ENCODE data around the gene MEMO1.
"Not testable (repeated sequence)": the region's sequence is repeated elsewhere in the genome, so short reads cannot be mapped to it uniquely, and the experiment has no call there.

Gene MEMO1

DNA sequence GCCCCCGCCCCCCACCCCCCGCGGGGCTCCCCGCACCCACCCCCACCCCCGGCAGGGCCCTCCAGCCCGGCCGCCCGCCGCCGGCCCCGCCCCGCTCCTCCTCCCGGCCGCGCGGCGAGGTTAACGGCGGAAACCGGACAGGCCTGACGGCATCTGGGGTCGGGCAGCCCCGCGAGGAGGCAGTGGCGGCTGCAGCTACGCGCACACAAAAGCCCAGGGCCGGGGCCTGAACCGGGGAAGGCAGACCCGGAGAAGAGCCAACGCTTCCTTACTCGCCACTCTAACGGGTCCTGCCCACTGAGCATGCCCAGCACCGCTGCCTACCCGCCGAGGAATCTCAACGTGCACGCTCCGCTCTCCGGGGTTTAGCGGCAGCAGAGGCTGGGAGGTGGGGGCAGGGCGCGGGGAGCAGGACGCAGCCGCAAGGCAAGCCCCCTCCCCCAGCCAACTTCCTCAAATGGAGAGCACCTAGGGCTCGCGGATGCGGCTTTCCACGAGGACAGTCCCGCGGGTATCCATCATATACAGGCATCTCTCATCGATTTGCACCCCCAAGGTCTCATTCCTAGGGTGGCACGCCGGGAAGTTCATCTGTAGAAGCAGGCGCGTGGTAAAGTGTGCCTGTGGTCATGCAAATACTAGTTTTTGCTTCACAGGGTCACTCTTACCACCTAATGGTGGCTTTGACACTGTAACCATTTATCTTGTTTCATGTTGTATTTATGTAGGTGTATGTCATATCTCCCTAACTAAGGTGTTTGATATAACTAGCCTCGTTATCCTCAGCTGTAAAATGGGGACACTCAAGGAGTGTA lies at the start of gene MEMO1:
TSS of gene MEMO1 (minus strand) at position 339 of the 815 bp plus-strand sequence. CDS start 761 bp downstream, outside the sequence.
- WGBS (ENCODE audit: insufficient coverage, insufficient read length), result no CpG with 5 or more reads among the region's 57 CpGs
- H3K9me3 ChIP-seq (ENCODE audit: control insufficient read depth, insufficient read depth, low read length), result no peaks in the 10 kb centered on the region
- H3K4me3 ChIP-seq (ENCODE audit: low read length), result peak within 1 kb of the TSS; percentile 81
- H3K36me3 ChIP-seq (ENCODE audit: control insufficient read depth, insufficient read depth, low read length), result no peaks in the 10 kb centered on the region; the same call in 1 of the 2 replicates
- H3K27ac ChIP-seq (ENCODE audit: low read length), result no peak within 1 kb of the TSS
- peak; percentile 61 for DNase-seq (ENCODE audit: low read depth, low spot score)
- no peaks in the 10 kb centered on the region for H3K4me1 ChIP-seq (ENCODE audit: control insufficient read depth, insufficient read depth, low read length)
- H3K27me3 ChIP-seq (ENCODE audit: control insufficient read depth, insufficient read depth, low read length), result no peaks in the 10 kb centered on the region

DNA sequence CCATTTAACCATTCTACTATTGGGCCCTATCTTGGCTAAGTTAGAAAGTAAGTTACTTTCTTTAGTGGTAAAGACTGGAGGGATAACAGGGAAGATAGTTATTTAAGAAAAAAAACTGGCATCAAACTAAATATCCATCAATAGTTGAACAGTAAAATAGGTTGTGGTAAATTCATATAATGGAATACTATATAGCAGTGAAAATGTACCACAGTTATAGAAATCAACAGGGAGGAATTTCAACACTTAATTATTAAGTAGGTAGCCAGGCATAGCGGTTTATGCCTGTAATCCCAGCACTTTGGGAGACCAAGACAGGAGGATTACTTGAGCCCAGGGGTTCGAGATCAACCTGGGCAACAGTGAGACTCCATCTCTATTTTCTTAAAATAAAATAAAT lies 49.5 kb upstream of the MEMO1 start:
- H3K36me3 ChIP-seq (ENCODE audit: control insufficient read depth, insufficient read depth, low read length), result no peaks in the 10 kb centered on the region
- no peak overlapping the region for H3K4me3 ChIP-seq (ENCODE audit: low read length)
- H3K27ac ChIP-seq (ENCODE audit: low read length), result no peak overlapping the region
- WGBS (ENCODE audit: insufficient coverage, insufficient read length), result no CpG with 5 or more reads among the region's 2 CpGs
- no peak for DNase-seq (ENCODE audit: low read depth, low spot score)
- no peaks in the 10 kb centered on the region for H3K4me1 ChIP-seq (ENCODE audit: control insufficient read depth, insufficient read depth, low read length)
- no peaks in the 10 kb centered on the region for H3K27me3 ChIP-seq (ENCODE audit: control insufficient read depth, insufficient read depth, low read length)
- H3K9me3 ChIP-seq (ENCODE audit: control insufficient read depth, insufficient read depth, low read length), result no peaks in the 10 kb centered on the region

DNA sequence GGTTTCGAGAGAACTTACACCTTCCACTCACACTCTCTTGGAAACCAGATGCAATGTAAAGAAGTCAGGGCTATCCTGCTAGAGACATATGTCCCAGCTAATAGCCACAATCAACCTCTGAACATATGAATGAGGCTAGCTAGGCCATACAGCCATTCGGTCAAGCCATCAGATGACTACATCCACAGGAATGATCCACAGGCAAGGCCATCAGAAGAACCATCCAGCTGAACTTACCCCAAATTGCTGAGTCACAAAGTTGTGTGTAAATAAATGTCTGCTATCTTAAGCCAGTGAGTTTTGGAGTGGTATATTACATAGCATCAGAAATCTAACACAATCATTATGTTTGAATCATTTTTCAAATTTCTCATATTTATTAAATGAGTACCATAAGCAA lies 47.3 kb upstream of the MEMO1 start:
- Histone ChIP-seq H3K27me3 (ENCODE audit: control insufficient read depth, insufficient read depth, low read length) (no peaks in the 10 kb centered on the region), H3K4me3 (ENCODE audit: low read length) (no peak overlapping the region), H3K27ac (ENCODE audit: low read length) (no peak overlapping the region), H3K9me3 (ENCODE audit: control insufficient read depth, insufficient read depth, low read length) (no peaks in the 10 kb centered on the region), H3K36me3 (ENCODE audit: control insufficient read depth, insufficient read depth, low read length) (no peaks in the 10 kb centered on the region), H3K4me1 (ENCODE audit: control insufficient read depth, insufficient read depth, low read length) (no peaks in the 10 kb centered on the region)
- DNase-seq (ENCODE audit: low read depth, low spot score), result no peak
- no CpG with 5 or more reads among the region's 2 CpGs for WGBS (ENCODE audit: insufficient coverage, insufficient read length)

DNA sequence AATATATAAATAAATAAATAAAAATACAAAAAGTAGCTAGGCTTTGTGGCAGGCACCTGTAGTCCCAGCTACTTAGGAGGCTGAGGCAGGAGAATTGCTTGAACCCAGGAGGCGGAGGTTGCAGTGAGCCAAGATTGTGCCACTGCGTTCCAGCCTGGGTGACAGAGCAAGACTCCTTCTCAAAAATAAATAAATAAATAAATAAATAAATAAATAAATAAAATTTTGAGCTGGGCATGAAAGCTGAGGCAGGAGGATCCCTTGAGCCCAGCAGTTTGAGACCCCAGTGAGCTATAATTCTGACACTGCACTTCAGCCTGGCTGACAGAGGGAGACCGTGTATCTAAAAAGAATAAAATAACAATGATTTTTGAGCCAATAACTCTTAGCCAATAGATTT lies 43.8 kb upstream of the MEMO1 start:
- H3K4me1 ChIP-seq (ENCODE audit: control insufficient read depth, insufficient read depth, low read length); H3K9me3 ChIP-seq (ENCODE audit: control insufficient read depth, insufficient read depth, low read length); H3K4me3 ChIP-seq (ENCODE audit: low read length); H3K27ac ChIP-seq (ENCODE audit: low read length); H3K36me3 ChIP-seq (ENCODE audit: control insufficient read depth, insufficient read depth, low read length); H3K27me3 ChIP-seq (ENCODE audit: control insufficient read depth, insufficient read depth, low read length); DNase-seq (ENCODE audit: low read depth, low spot score): not testable (repeated sequence)
- WGBS (ENCODE audit: insufficient coverage, insufficient read length), result no CpG with 5 or more reads among the region's 3 CpGs

DNA sequence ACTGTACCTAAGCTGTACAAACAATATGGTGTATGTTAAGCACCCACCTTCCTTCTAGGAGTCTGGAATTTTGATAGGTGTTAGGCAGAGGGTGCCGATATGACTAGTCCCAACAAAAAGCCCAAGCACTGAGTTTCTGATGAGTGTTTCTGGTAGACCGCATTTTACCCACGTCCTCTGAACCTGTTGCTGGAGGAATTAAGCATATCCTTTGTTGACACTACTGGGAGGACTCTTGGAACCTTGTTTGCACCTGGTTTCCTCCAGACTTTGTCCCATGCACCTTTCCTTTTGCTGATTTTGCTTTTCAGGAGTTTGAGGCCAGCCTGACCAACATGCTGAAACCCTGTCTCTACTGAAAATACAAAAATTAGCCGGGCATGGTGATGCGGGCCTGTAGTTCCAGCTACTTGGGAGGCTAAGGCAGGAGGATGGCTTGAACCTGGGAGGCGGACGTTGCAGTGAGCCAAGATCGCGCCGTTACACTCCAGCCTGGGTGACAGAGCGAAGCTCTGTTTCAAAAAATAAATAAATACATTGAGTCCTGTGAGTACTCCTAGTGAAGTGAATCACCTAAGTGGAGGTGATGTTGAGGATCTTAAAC lies 41.1 kb upstream of the MEMO1 start:
- H3K4me1 ChIP-seq (ENCODE audit: control insufficient read depth, insufficient read depth, low read length), result no peaks in the 10 kb centered on the region
- H3K27me3 ChIP-seq (ENCODE audit: control insufficient read depth, insufficient read depth, low read length), result no peaks in the 10 kb centered on the region
- no CpG with 5 or more reads among the region's 11 CpGs for WGBS (ENCODE audit: insufficient coverage, insufficient read length)
- DNase-seq (ENCODE audit: low read depth, low spot score), result no peak
- H3K4me3 ChIP-seq (ENCODE audit: low read length), result no peak overlapping the region
- no peaks in the 10 kb centered on the region for H3K36me3 ChIP-seq (ENCODE audit: control insufficient read depth, insufficient read depth, low read length)
- H3K9me3 ChIP-seq (ENCODE audit: control insufficient read depth, insufficient read depth, low read length), result no peaks in the 10 kb centered on the region
- H3K27ac ChIP-seq (ENCODE audit: low read length), result no peak overlapping the region

DNA sequence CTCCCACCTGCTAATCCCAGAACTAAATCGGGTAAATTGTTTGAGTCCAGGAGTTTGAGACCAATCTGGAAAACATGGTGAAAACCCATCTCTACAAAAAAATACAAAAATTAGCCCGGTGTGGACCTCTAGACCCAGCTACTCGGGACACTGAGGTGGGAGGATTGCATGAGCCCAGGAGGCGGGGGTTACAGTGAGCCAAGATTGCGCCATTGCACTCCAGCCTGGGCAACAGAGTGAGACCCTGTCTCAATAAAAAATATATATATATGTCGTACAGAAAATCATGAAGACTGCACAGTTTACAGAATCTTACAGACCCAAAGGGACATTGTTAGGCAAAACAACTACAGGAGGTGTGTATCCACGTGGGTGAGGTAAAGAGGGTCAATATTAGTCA lies 32.8 kb upstream of the MEMO1 start:
- no peak overlapping the region for H3K27ac ChIP-seq (ENCODE audit: low read length)
- no peaks in the 10 kb centered on the region for H3K27me3 ChIP-seq (ENCODE audit: control insufficient read depth, insufficient read depth, low read length)
- no peak overlapping the region for H3K4me3 ChIP-seq (ENCODE audit: low read length)
- no peaks in the 10 kb centered on the region for H3K36me3 ChIP-seq (ENCODE audit: control insufficient read depth, insufficient read depth, low read length)
- no peaks in the 10 kb centered on the region for H3K4me1 ChIP-seq (ENCODE audit: control insufficient read depth, insufficient read depth, low read length)
- no peaks in the 10 kb centered on the region for H3K9me3 ChIP-seq (ENCODE audit: control insufficient read depth, insufficient read depth, low read length)
- DNase-seq (ENCODE audit: low read depth, low spot score), result no peak
- WGBS (ENCODE audit: insufficient coverage, insufficient read length), result no CpG with 5 or more reads among the region's 7 CpGs

DNA sequence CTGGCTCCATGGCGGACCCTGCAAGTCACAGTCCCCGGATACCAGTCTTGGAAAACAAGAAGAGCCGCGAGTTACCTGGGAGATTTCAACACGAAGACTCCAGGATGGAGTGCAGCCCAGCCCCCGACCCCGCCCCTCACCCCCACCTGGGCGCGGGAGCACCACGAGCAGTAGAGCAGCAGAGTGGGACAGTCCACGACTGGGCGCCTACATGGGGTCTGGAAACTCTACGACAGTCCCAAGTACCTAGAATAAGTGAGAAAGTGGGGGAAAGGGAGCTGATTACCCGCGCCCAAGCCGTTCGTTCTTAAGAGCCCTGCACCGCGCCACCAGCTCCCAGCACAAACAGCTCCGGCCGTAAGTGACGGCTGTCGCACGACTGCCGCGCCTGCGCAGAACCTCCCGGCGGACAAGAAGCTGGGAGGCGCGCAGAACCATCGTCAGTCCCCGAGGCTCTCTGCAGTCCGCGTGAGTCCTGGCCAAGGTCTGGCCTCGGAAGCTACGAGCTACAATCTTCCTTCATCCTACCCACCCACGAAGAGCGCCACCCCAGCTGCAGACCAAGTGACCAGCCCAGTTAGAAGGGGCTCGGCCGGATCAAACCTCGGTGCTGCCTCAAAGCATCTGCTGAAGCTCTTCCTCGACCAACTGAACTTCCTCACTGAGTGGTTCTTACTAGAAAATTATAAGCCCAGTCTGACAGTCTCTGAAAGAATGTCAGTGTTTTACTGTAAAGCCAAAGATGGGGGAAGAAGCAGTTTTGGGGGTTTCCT lies 28.8 kb upstream of the MEMO1 start, which contains the start of gene DPY30:
TSS of gene DPY30 (minus strand) at position 359 of the 773 bp plus-strand sequence. CDS start at position 10, 349 bp downstream.
- H3K9me3 ChIP-seq (ENCODE audit: control insufficient read depth, insufficient read depth, low read length), result no peaks in the 10 kb centered on the region
- peak; percentile 91 for DNase-seq (ENCODE audit: low read depth, low spot score)
- no CpG with 5 or more reads among the region's 43 CpGs for WGBS (ENCODE audit: insufficient coverage, insufficient read length)
- H3K27ac ChIP-seq (ENCODE audit: low read length), result no peak within 1 kb of the TSS
- H3K27me3 ChIP-seq (ENCODE audit: control insufficient read depth, insufficient read depth, low read length), result no peaks in the 10 kb centered on the region
- H3K4me1 ChIP-seq (ENCODE audit: control insufficient read depth, insufficient read depth, low read length), result no peaks in the 10 kb centered on the region
- peak within 1 kb of the TSS; percentile 66 for H3K4me3 ChIP-seq (ENCODE audit: low read length)
- H3K36me3 ChIP-seq (ENCODE audit: control insufficient read depth, insufficient read depth, low read length), result no peaks in the 10 kb centered on the region

DNA sequence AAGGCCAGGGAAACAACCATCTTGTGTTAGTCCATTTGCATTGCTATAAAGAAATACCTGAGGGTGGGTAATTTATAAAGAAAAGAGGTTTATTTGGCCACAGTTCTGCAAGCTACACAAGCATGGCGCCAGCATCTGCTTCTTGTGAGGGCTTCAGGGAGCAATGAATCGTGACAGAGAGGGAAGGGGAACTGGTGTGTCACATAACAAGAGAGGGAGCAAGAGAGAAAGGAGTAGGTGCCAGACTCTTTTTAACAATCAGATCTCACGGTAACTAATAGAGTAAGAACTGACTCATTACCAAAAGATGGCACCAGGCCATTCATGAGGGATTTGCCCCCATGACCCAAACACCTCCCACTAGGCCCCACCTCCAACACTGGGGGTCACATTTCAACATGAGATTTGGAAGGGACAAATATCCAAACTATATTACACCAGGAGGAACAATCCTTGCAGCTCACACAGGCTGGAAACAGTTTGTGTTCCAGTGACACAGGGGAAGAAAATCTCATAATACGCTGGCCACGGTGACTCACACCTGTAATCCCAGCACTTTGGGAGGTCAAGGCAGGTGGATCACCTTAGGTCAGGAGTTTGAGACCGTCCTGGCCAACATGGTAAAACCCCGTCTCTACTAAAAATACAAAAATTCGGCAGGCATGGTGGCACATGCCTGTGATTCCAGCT lies 23.5 kb upstream of the MEMO1 start:
- not testable (repeated sequence) for H3K9me3 ChIP-seq (ENCODE audit: control insufficient read depth, insufficient read depth, low read length); DNase-seq (ENCODE audit: low read depth, low spot score); H3K27me3 ChIP-seq (ENCODE audit: control insufficient read depth, insufficient read depth, low read length); H3K4me1 ChIP-seq (ENCODE audit: control insufficient read depth, insufficient read depth, low read length); H3K27ac ChIP-seq (ENCODE audit: low read length); H3K4me3 ChIP-seq (ENCODE audit: low read length); H3K36me3 ChIP-seq (ENCODE audit: control insufficient read depth, insufficient read depth, low read length)
- WGBS (ENCODE audit: insufficient coverage, insufficient read length), result no CpG with 5 or more reads among the region's 8 CpGs

DNA sequence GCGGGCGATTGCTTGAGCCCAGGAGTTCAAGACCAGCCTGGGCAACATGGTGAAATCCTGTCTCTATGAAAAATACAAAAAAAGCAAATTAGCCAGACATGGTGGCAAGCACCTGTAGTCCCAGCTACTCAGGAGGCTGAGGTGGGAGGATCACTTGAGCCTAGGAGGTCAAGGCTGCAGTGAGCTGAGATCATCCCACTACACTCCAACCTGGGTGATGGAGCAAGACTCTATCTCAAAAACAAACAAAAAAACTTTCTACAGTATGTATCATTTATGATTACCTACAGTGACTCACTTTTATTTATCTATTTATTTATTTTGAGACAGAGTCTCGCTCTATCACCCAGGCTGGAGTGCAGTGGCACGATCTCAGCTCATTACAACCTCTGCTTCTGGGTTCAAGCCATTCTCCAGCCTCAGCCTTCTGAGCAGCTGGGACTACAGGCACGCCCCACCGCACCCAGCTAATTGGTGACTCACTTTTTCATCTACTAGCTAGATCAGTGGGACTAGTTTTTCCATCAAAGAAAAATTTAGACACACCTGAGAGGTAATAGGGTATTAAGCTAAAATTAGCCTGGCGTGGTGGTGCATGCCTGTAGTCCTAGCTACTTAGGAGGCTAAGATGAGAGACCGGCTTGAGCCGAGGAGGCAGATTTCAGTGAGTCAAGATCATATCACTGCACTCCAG lies 8.1 kb upstream of the MEMO1 start:
- WGBS (ENCODE audit: insufficient coverage, insufficient read length), result no CpG with 5 or more reads among the region's 9 CpGs
- not testable (repeated sequence) for H3K27ac ChIP-seq (ENCODE audit: low read length)

More for the DNA sequence above, 8.1 kb upstream of the MEMO1 start:
- H3K27me3 ChIP-seq (ENCODE audit: control insufficient read depth, insufficient read depth, low read length); H3K9me3 ChIP-seq (ENCODE audit: control insufficient read depth, insufficient read depth, low read length); DNase-seq (ENCODE audit: low read depth, low spot score); H3K36me3 ChIP-seq (ENCODE audit: control insufficient read depth, insufficient read depth, low read length); H3K4me3 ChIP-seq (ENCODE audit: low read length); H3K4me1 ChIP-seq (ENCODE audit: control insufficient read depth, insufficient read depth, low read length): not testable (repeated sequence)

Measured in iPS DF 6.9 (cell line).